Endothelial cell of umbilical vein (primary cell): ENCODE results near the gene ELMO2. TPM values are rescaled to one million over a fixed set of nuclear protein-coding genes. Genes with fewer than 3 reads are reported as not detected.

Experiments used
- Bru-seq: library from RNA; stranded (reverse); fragments of 400-500 nt; gene quantifications from one replicate; lab custom pipeline; 2021; lab: Mats Ljungman, UMichigan
- BruChase-seq, 2 experiments: library from RNA; stranded (reverse); fragments of 400-500 nt; gene quantifications; one replicate each; lab custom pipeline; 2021; lab: Mats Ljungman, UMichigan
- BruUV-seq: library from RNA; stranded (reverse); fragments of 400-500 nt; replicated peaks from 2 replicates; lab custom pipeline; 2021; lab: Mats Ljungman, UMichigan
- CTCF ChIA-PET: fragments of 300-600, 350-600 bp; sonication (Branson Sonifier 250); formaldehyde crosslinking; loops from one replicate; lab custom pipeline; 2021; ENCODE audit warnings: antibody characterized with exemption, inconsistent platforms; lab: Charles Lee
- POLR2A ChIA-PET: fragments of 300-600, 350-600 bp; sonication (Branson Sonifier 250); formaldehyde crosslinking; loops from one replicate; lab custom pipeline; 2021; ENCODE audit warnings: antibody characterized with exemption, inconsistent platforms; lab: Charles Lee
- DNase-seq: peaks from one replicate; pipeline ENCODE4 v3.0.0-alpha.2; 2011; ENCODE audit warnings: low read depth, low spot score
- FAIRE-seq: peaks from 2 replicates; lab custom pipeline; 2011; peaks lifted over from hg19 to GRCh38; lab: Jason Lieb, UNC
- H2AFZ ChIP-seq: 2 replicates; pipeline ENCODE4 v1.6.0; 2012; ENCODE audit warnings: low read depth, low read length, control low read depth, inconsistent platforms
- H3K27ac ChIP-seq: 2 replicates; pipeline ENCODE4 v1.5.1; 2011; ENCODE audit warnings: low read depth, mild to moderate bottlenecking, control low read depth, low read length, moderate library complexity; ENCODE audit not compliant: insufficient read depth
- H3K27me3 ChIP-seq, 2 experiments: 2 replicates each; pipeline versions ENCODE4 v1.6.0 to v1.6.1; 2011; ENCODE audit warnings: low read length in 2 of 2, mixed read lengths in 1 of 2; ENCODE audit not compliant: control insufficient read depth in 2 of 2, insufficient read depth in 2 of 2
- H3K36me3 ChIP-seq, 2 experiments: 2 replicates in 1 of 2; 3 replicates in 1 of 2; pipeline ENCODE4 v1.5.1; 2011; ENCODE audit warnings: low read length in 2 of 2, mild to moderate bottlenecking in 1 of 2, moderate library complexity in 1 of 2; ENCODE audit not compliant: control insufficient read depth in 2 of 2, insufficient read depth in 2 of 2; ENCODE audit errors: extremely low read depth in 1 of 2
- H3K4me1 ChIP-seq: 3 replicates; pipeline ENCODE4 v1.5.1; 2011; ENCODE audit warnings: mild to moderate bottlenecking, low read length; ENCODE audit not compliant: control insufficient read depth, insufficient read depth; ENCODE audit errors: extremely low read depth
- H3K4me2 ChIP-seq: 2 replicates; pipeline ENCODE4 v1.6.1; 2011; ENCODE audit warnings: low read length, control low read depth, mixed read lengths; ENCODE audit not compliant: insufficient read depth
- H3K4me3 ChIP-seq, 3 experiments: fragments of 200-600 bp in 1 of 3; sonication (generic), shearing (Covaris generic) in 1 of 3; replicated peaks in 1 of 3; 2 replicates each; pipeline ENCODE4 v1.5.1; 2011 to 2016; ENCODE audit warnings: control low read depth in 3 of 3, low read length in 3 of 3, mild to moderate bottlenecking in 2 of 3, inconsistent platforms in 1 of 3, low read depth in 1 of 3, moderate library complexity in 1 of 3; ENCODE audit not compliant: insufficient read depth in 1 of 3
- H3K79me2 ChIP-seq: 2 replicates; pipeline ENCODE4 v1.6.0; 2012; ENCODE audit warnings: low read length, inconsistent platforms; ENCODE audit not compliant: control insufficient read depth, insufficient read depth
- H3K9ac ChIP-seq: replicated peaks from 2 replicates; pipeline ENCODE3; 2011; ENCODE audit warnings: low read length, control low read depth; ENCODE audit not compliant: insufficient read depth; ENCODE audit errors: extremely low read depth
- H3K9me1 ChIP-seq: replicated peaks from 3 replicates; pipeline ENCODE4 v1.6.0; 2011; ENCODE audit warnings: mild to moderate bottlenecking, low read length; ENCODE audit not compliant: control insufficient read depth, insufficient read depth; ENCODE audit errors: extremely low read depth
- H3K9me3 ChIP-seq: replicated peaks from 2 replicates; pipeline ENCODE4 v1.5.1; 2012; ENCODE audit warnings: low read length, inconsistent platforms; ENCODE audit not compliant: control insufficient read depth, insufficient read depth
- H4K20me1 ChIP-seq: replicated peaks from 2 replicates; pipeline ENCODE3; 2011; ENCODE audit warnings: mild to moderate bottlenecking, low read length; ENCODE audit not compliant: control insufficient read depth, insufficient read depth; ENCODE audit errors: extremely low read depth
- CTCF ChIP-seq, 2 donors: IDR thresholded peaks; 1 replicate in 1 of 2; 2 replicates in 1 of 2; pipeline ENCODE4 v1.5.1; 2011; ENCODE audit warnings: low read length in 2 of 2, mild to moderate bottlenecking in 2 of 2, moderate library complexity in 2 of 2, control low read depth in 1 of 2, inconsistent platforms in 1 of 2, low read depth in 1 of 2; ENCODE audit not compliant: insufficient read depth in 1 of 2; ENCODE audit errors: extremely low read depth in 1 of 2
- FOS ChIP-seq: IDR thresholded peaks from 2 replicates; pipeline ENCODE4 v1.6.1; 2011; ENCODE audit warnings: mild to moderate bottlenecking, low read length, moderate library complexity, borderline replicate concordance; ENCODE audit not compliant: insufficient read depth
- JUN ChIP-seq: IDR thresholded peaks from 2 replicates; pipeline ENCODE4 v1.6.1; 2011; ENCODE audit warnings: borderline replicate concordance, low read depth; ENCODE audit not compliant: insufficient read length, insufficient read depth
- MAX ChIP-seq: IDR thresholded peaks from 2 replicates; pipeline ENCODE4 v1.6.1; 2011; ENCODE audit not compliant: insufficient read depth, insufficient read length
- MYC ChIP-seq: IDR thresholded peaks from one replicate; pipeline ENCODE4 v1.6.1; 2011; ENCODE audit warnings: mild to moderate bottlenecking, low read depth, low read length
- POLR2A ChIP-seq: IDR thresholded peaks from 2 replicates; pipeline ENCODE4 v1.6.1; 2012; ENCODE audit warnings: low read depth, mild to moderate bottlenecking, control low read depth, low read length
- POLR2AphosphoS5 ChIP-seq: IDR thresholded peaks from 2 replicates; pipeline ENCODE4 v1.6.1; 2012; ENCODE audit warnings: low read depth, mild to moderate bottlenecking, control low read depth, low read length, moderate library complexity; ENCODE audit not compliant: insufficient read depth
- dilution Hi-C: fragments of 300-500 bp; cut with MboI; formaldehyde crosslinking; loops from one replicate; pipeline ENCODE4 v1.15.0; 2019; ENCODE audit warnings: low sequenced_read_pairs; ENCODE audit not compliant: extremely low pct_ligation_motif_present
- intact Hi-C: fragments of 100-400 bp; cut with micrococcal nuclease; formaldehyde crosslinking; loops from one replicate; pipeline ENCODE4 v1.10.0; 2022
- long read RNA-seq: library from polyadenylated mRNA; stranded (forward); transcript quantifications from one replicate; pipeline ENCODE4 v2.0.0, GENCODE V29; 2021
- polyA minus RNA-seq, 3 experiments: library from RNA; depleted of rRNA, polyadenylated mRNA; stranded (reverse); fragments of >200 nt; gene quantifications; 1 replicate in 1 of 3; 2 replicates in 2 of 3; pipeline ENCODE4 v1.2.3, GENCODE V29; 2011
- polyA plus RNA-seq, 4 experiments: library from polyadenylated mRNA; depleted of rRNA in 3 of 4; stranded (reverse) in 3 of 4; unstranded in 1 of 4; fragments of >200 nt; gene quantifications; 2 replicates each; pipeline versions ENCODE4 v1.2.1 to v1.2.3, GENCODE V29; 2011 to 2012; ENCODE audit warnings: missing spikeins in 1 of 4
- total RNA-seq: library from RNA; stranded (reverse); gene quantifications from 2 replicates; pipeline ENCODE4 v1.2.3, GENCODE V29; 2021

ELMO2 gene
- total RNA-seq (42.1 and 43.5 TPM in 2 replicates), polyA plus RNA-seq (35.1 and 38.0 TPM in 2 replicates), polyA minus RNA-seq (51.8 and 74.7 TPM in 2 replicates), Bru-seq, nascent RNA (percentile 66 among the genes with signal in this experiment), BruChase-seq, experiment 1, labeled RNA remaining after a 6-hour chase (percentile 69 among the genes with signal in this experiment), BruChase-seq, experiment 2, labeled RNA remaining after a 2-hour chase (percentile 78 among the genes with signal in this experiment)
- polyA plus RNA-seq (2011; cell fraction: cytosol; rRNA removed) = 28.6 and 33.9 TPM in 2 replicates
- 51.3 and 64.4 TPM in 2 replicates for polyA plus RNA-seq (2011; cell fraction: nucleus; rRNA removed)
- polyA plus RNA-seq (2012) = 30.6 and 31.2 TPM in 2 replicates
- 13.0 TPM for polyA minus RNA-seq (2011; cell fraction: cytosol; rRNA and poly(A)+ RNA removed)
- 18.6 and 30.7 TPM in 2 replicates for polyA minus RNA-seq (2011; cell fraction: nucleus; rRNA and poly(A)+ RNA removed)
- long read RNA-seq, transcript ELMO2-201 (22 exons, 3,669 nt) = major isoform, 21 of 71 reads
- long read RNA-seq, transcript ELMO2-204 (21 exons, 3,574 nt) = minor isoform, 8 of 71 reads
- long read RNA-seq, partial matches to known transcripts = 5 of 71 reads
- long read RNA-seq, other reads (novel, unspliced or antisense) = 37 of 71 reads

GRCh38 chr20:46406200-46406985 is at the start of gene ELMO2:
Gene ELMO2 (minus strand): TSS chr20:46406615. CDS start chr20:46394482, 12,133 bp downstream.
- H3K9ac ChIP-seq = peak within 1 kb of the TSS; percentile 51
- intact Hi-C loops (loop anchor here (1.0 to 2.0 kb wide), 2 partner anchors 42 to 282 kb away; partner anchors contain the start of gene TP53RK), dilution Hi-C loops (no loop called here)
- peaks cover 17% of the 10 kb centered on the region for H3K4me1 ChIP-seq
- no TSS peak for BruUV-seq
- no peaks in the 10 kb centered on the region for H4K20me1 ChIP-seq
- H3K4me2 ChIP-seq = peak within 1 kb of the TSS; percentile 83
- H2AFZ ChIP-seq = peak within 1 kb of the TSS; percentile 95
- H3K79me2 ChIP-seq = peaks cover 14% of the 10 kb centered on the region
- TF ChIP-seq MYC (no peak), JUN (no peak), POLR2AphosphoS5 (peak; percentile 55), POLR2A (no peak), FOS (no peak), CTCF (IDR thresholded peaks at IDR 0.05; ENCODE audit: extremely low read depth in 1 of 2, insufficient read depth in 1 of 2, low read depth in 1 of 2, low read length in 2 of 2) (peak in 1 of 2 donors; percentile 9), MAX (no peak)
- FAIRE-seq = peak; percentile 96
- H3K9me3 ChIP-seq = no peaks in the 10 kb centered on the region
- peak; percentile 97 for DNase-seq
- peak within 1 kb of the TSS; percentile 36 for H3K27ac ChIP-seq
- H3K9me1 ChIP-seq = no peaks in the 10 kb centered on the region
- peaks cover 2 to 6% of the 10 kb centered on the region in 2 experiments for H3K27me3 ChIP-seq
- ChIA-PET POLR2A (interaction anchor here (1.3 kb wide), 1 partner anchor 42 kb away, joined by 9 read pairs; no protein-coding TSS in a partner anchor), CTCF (interaction anchor here (0.7 to 3.7 kb wide), 7 partner anchors 12 to 1095 kb away, joined by 3 to 32 read pairs (median 5); no protein-coding TSS in a partner anchor)
- H3K4me3 ChIP-seq = peak within 1 kb of the TSS; percentile 69 to 81 (median 75)
- H3K36me3 ChIP-seq = no peaks in the 10 kb centered on the region
